Right lobe of liver (tissue), 4 donors: ENCODE results near the gene SCOC.

ENCODE experiments used
- POLR2A ChIP-seq: fragments of 450-650 bp; IDR thresholded peaks from one replicate; pipeline ENCODE4 v1.6.1; 2017; ENCODE audit warnings: antibody characterized with exemption, mild to moderate bottlenecking
- TF ChIP-seq, protein P1 (sequence below), 4 donors: fragments of 200-600 bp in 3 of 4; fragments of 450-650 bp in 1 of 4; IDR thresholded peaks; one replicate each; pipeline versions ENCODE4 v1.5.1 to v1.8.0; 2016 to 2022; ENCODE audit warnings: antibody characterized with exemption in 4 of 4, mild to moderate bottlenecking in 2 of 4
- donor health status: DM: no; HTN: no; CAD: no.
- donor health status: DM: no; HTN: no; CAD: no.
- donor health status: DM: no; HTN: yes; CAD: no.

DNA sequence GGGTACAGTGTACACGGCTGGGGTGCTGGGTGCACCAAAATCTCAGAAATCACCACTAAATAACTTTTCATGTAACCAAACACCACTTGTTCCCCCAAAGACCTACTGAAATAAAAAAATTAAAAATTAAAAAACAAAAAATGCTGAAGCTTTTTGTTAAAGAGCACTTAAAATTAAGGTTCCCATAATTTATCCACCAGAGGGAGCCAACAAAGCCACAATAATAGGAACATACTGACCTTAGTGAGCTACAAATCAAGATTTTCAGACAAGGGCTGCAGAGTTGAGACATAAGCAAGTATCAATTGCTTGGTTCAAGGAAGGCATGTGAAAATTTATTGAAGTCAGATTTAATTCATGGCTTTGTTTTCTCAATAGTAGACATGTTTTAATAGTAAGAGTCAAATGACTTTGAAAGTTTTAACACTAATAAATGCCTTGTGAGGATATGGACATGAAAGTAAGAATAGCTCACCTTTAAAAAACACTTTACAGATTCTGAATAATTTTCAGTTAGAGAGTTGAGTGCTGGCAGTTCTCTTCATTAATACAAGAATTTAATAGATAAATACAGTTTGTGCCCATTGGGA is 43.0 kb upstream of the SCOC start:
- TF ChIP-seq, protein P1, sequence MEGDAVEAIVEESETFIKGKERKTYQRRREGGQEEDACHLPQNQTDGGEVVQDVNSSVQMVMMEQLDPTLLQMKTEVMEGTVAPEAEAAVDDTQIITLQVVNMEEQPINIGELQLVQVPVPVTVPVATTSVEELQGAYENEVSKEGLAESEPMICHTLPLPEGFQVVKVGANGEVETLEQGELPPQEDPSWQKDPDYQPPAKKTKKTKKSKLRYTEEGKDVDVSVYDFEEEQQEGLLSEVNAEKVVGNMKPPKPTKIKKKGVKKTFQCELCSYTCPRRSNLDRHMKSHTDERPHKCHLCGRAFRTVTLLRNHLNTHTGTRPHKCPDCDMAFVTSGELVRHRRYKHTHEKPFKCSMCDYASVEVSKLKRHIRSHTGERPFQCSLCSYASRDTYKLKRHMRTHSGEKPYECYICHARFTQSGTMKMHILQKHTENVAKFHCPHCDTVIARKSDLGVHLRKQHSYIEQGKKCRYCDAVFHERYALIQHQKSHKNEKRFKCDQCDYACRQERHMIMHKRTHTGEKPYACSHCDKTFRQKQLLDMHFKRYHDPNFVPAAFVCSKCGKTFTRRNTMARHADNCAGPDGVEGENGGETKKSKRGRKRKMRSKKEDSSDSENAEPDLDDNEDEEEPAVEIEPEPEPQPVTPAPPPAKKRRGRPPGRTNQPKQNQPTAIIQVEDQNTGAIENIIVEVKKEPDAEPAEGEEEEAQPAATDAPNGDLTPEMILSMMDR (IDR thresholded peaks at IDR 0.05): peak; percentile 28 to 68 (median 58)
- no peak for TF ChIP-seq POLR2A
